Mucosa of descending colon (tissue), 3 donors: ENCODE data around the gene WSCD1. TPM values are rescaled to one million over a fixed set of nuclear protein-coding genes. Genes with fewer than 3 reads are reported as not detected.

Experiments
- ATAC-seq: fragments of 200-7000 bp; cut with Tn5 transposase; one replicate; pipeline ENCODE4 v1.9.1; 2020; ENCODE audit warnings: mild to moderate bottlenecking, moderate library complexity
- DNase-seq, 3 donors: peaks; one replicate each; pipeline ENCODE4 v3.0.0-alpha.2; 2020
- H3K36me3 ChIP-seq: fragments of 200-600 bp; one replicate; pipeline ENCODE4 v1.8.0; 2021; ENCODE audit warnings: low read depth, mild to moderate bottlenecking
- H3K4me1 ChIP-seq: fragments of 200-600 bp; one replicate; pipeline ENCODE4 v1.8.0; 2021; ENCODE audit warnings: low read depth, mild to moderate bottlenecking
- H3K4me3 ChIP-seq: fragments of 200-600 bp; one replicate; pipeline ENCODE4 v1.8.0; 2021; ENCODE audit warnings: mild to moderate bottlenecking
- H3K9me3 ChIP-seq: fragments of 200-600 bp; one replicate; pipeline ENCODE4 v1.8.0; 2021; ENCODE audit warnings: mild to moderate bottlenecking
- CTCF ChIP-seq: fragments of 200-600 bp; IDR thresholded peaks from one replicate; pipeline ENCODE4 v1.8.0; 2022; ENCODE audit warnings: antibody characterized with exemption, mild to moderate bottlenecking
- intact Hi-C, 2 donors: fragments of 100-400 bp; cut with DNase I in 1 of 2; cut with micrococcal nuclease in 1 of 2; formaldehyde crosslinking; loops; one replicate each; pipeline versions ENCODE4 v1.11.0 to v1.11.1; 2022; cut with DNase I, micrococcal nuclease
- total RNA-seq, 3 donors: library from RNA; stranded (reverse); fragmentation: NEBNext Ultra II Directional in 2 of 3; extraction: Animal tissue kit (Norgen Biotek cat#: 25700) in 2 of 3; gene quantifications; one replicate each; pipeline versions ENCODE4 v1.2.1 to v1.2.4, GENCODE V29; 2021 to 2023
- donor health status: DM: no; HTN: no; CAD: no; lungs with moderate emphysema.
- donor health status: DM: no; HTN: no; CAD: no.
- donor health status: DM: no; HTN: yes; CAD: no.

Gene WSCD1
- total RNA-seq, 3 donors from 2014 or later, result 18.7 to 45.8 (median 18.8) TPM

DNA sequence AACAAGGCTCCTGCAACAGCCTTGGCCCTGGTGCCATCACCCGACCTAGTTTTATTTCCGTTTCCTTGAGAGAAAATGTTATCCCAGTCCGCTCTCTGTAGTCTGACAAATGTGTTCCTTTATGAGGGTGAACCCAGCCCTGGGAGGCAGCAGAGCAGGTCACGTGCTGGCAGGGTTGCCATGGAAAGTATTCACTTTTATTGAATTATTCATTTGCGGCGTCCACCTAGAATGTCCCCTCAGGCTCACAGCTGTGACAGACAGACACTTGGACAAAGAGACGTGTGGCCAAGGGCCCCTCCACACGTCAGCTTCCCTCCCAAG is 90.0 kb downstream of the WSCD1 start:
- intact Hi-C loops, result no loop called here
- Histone ChIP-seq H3K9me3 (no peaks in the 10 kb centered on the region), H3K4me1 (no peaks in the 10 kb centered on the region), H3K36me3 (no peaks in the 10 kb centered on the region), H3K4me3 (no peak overlapping the region)
- no peak for TF ChIP-seq CTCF
- no peak for DNase-seq
- no peak for ATAC-seq

GRCh38 chr17:6160911-6161855 is 91.0 kb downstream of the WSCD1 start:
- H3K9me3 ChIP-seq, result no peaks in the 10 kb centered on the region
- ATAC-seq (no peak), DNase-seq (no peak)
- no peaks in the 10 kb centered on the region for H3K36me3 ChIP-seq
- intact Hi-C loops, result no loop called here
- no peaks in the 10 kb centered on the region for H3K4me1 ChIP-seq
- H3K4me3 ChIP-seq, result no peak overlapping the region
- no peak for TF ChIP-seq CTCF

DNA sequence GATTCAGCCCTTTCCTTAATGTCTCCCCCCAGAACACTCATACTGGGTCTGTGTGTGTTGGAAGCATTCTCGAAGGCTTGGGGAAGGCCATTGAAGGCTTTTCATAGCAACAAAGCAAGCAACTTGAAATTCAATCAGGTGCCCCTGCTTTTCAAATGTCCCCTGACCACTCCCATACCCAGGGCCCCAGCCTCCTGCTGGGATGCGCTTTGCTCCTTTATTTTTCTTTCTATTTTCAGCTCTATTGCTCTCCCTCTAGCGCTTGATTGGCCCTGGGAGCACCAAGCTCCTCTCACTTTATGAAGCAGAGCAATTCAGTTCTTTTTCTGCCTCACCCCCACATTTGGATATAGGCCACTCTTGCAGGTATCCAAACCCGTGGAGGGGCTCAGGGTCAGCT is 92.0 kb downstream of the WSCD1 start:
- Histone ChIP-seq H3K4me1 (no peaks in the 10 kb centered on the region), H3K9me3 (no peaks in the 10 kb centered on the region), H3K36me3 (no peaks in the 10 kb centered on the region), H3K4me3 (no peak overlapping the region)
- no peak for TF ChIP-seq CTCF
- DNase-seq (no peak), ATAC-seq (no peak)
- intact Hi-C loops, result no loop called here

DNA sequence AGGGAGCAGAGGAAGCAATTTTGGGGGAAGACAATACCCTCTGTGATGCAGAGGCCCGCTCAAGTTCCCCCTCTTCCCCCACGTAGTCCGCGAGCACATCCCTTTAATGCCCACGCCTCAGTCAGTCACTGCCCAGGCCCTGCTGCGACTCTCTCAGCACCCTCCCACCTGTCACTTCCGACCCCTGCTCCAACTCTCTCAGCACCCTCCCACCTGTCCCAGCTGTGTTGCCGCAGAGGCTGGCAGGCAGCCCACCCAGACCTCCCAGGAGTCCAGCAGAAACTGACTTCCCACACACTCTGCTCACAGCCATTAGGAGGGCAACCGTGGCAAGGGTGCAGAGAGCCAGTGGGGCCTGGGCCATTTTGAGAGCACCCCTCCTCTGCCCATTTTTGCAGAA is 92.7 kb downstream of the WSCD1 start:
- Histone ChIP-seq H3K36me3 (no peaks in the 10 kb centered on the region), H3K4me1 (no peaks in the 10 kb centered on the region), H3K9me3 (no peaks in the 10 kb centered on the region), H3K4me3 (no peak overlapping the region)
- no peak for ATAC-seq
- no peak for DNase-seq
- TF ChIP-seq CTCF, result no peak
- intact Hi-C loops, result no loop called here

GRCh38 chr17:6163612-6164333 is 93.6 kb downstream of the WSCD1 start:
- no peaks in the 10 kb centered on the region for H3K9me3 ChIP-seq
- no peaks in the 10 kb centered on the region for H3K4me1 ChIP-seq
- H3K36me3 ChIP-seq, result no peaks in the 10 kb centered on the region
- no peak for ATAC-seq
- no peak for TF ChIP-seq CTCF
- no peak for DNase-seq
- H3K4me3 ChIP-seq, result no peak overlapping the region
- intact Hi-C loops, result no loop called here
